COLO668 (cell line): ENCODE measurements around the gene GLOD4.
A peak's percentile ranks its signal among the peaks of the same experiment; 100 is the strongest.
"Not testable (repeated sequence)": the region's sequence is repeated elsewhere in the genome, so short reads cannot be mapped to it uniquely, and the experiment has no call there.

Source experiments
- DNase-seq: peaks from one replicate; lab custom pipeline; 2025; ENCODE audit not compliant: unreplicated experiment; lab: John Stamatoyannopoulos, UW

Gene GLOD4, protein sequence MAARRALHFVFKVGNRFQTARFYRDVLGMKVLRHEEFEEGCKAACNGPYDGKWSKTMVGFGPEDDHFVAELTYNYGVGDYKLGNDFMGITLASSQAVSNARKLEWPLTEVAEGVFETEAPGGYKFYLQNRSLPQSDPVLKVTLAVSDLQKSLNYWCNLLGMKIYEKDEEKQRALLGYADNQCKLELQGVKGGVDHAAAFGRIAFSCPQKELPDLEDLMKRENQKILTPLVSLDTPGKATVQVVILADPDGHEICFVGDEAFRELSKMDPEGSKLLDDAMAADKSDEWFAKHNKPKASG

DNA sequence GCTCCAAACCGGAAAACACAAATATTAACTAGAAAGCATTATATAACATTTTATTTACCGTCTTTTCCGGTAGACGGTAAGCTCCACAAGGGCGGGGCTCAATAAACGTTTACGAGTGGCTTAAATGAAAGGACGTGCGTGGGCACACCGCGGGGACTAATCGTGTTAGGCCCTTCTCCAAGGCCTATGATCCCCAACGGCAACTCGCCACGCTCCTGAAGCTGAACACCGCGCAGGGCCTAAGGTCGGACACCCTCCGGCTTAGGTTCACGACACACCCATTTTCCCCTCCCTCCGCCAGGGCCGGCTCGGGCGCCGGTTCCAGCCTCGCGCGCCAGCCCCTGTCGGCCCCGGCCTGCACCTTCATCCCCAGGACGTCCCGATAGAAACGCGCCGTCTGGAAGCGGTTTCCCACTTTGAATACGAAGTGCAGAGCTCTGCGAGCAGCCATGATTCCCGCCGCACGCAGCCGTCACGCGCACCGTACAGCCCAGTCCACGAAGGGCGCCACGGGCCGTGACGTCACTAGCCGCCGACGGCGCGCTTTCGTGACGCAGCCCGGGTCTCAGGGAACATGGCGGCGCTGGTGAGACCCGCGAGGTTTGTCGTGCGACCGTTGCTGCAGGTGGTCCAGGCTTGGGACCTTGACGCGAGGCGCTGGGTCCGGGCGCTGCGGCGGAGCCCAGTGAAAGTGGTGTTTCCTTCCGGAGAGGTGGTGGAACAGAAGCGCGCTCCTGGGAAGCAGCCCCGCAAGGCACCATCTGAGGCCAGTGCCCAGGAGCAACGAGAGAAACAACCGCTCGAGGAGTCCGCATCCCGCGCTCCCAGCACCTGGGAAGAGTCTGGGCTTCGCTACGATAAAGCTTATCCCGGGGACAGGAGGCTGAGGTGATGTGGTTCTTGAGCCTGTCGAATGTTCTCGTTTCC, at the start of gene GLOD4, which contains the start of gene MRM3:
Gene GLOD4, minus strand, starts transcription at position 476 of the 927 bp plus-strand sequence. Its CDS starts 25 bp downstream, at position 451.
Gene MRM3, plus strand, starts transcription at position 549 of the 927 bp plus-strand sequence. Its CDS starts 26 bp downstream, at position 575.
- DNase-seq: peak; percentile 85

DNA sequence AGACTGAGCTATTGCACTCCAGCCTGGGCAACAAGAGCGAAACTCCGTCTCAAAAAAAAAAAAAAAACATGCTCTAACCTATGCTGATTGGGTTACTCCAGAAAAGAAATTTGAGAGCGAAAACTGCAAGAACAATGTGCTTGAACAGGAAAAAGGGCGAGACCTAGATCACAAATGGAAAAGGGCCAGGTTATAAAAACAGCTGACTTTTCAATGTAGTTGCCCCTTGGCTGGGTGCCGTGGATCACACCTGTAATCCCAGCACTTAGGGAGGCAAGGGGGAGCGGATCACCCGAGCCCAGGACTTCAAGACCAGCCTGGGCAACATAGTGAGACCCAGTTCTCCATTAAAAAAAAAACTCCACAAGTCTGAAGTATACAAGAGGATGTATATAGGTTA, 48.9 kb upstream of the GLOD4 start:
- no peak for DNase-seq

DNA sequence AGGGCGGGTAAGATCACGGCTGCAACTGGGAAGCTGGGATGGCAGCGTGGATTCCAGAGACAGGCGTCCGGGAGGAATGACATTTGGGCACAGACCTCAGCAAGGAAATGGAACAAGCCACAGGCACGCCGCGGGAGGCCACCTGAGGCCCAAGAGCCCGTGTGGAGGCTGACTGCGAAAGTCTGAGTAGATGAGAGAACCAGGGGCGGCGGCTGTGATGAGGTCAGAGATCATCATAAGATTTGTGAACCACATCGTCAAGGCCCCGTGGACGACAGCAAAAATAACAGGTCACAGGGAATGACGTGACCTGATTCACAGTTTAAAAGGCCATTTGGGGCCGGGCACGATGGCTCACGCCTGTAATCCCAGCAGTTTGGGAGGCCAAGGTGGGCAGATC, 48.3 kb upstream of the GLOD4 start:
- DNase-seq: no peak

DNA sequence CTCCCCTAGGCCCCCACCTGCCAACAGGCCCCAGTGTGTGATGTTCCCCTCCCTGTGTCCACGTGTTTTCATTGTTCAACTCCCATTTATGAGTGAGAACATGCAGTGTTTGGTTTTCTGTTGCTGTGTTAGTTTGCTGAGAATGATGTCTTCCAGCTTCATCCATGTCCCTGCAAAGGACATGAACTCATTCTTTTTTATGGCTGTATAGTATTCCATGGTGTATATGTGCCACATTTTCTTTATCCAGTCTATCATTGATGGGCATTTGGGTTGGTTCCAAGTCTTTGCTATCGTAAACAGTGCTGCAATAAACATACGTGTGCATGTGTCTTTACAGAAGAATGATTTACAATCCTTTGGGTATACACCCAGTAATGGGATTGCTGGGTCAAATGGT, 47.5 kb upstream of the GLOD4 start:
- not testable (repeated sequence) for DNase-seq

DNA sequence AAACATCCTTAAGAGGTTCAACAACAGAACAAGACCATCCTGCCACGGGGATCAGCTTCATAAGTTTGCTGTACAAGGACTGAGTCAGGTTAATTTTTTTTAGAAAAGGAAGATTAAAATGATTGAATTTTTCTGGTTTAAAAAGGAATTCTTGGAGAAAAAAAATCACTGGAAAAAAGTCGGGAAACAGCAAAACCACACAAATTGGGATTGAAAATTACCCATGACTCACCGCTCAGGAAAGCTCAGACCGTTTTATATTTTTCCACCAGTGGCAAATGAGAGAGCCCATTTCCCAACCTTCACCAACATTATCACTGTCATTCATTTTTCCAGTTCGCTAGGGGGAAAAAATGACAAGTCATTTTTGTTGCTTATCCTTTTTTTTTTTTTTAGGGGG, 46.7 kb upstream of the GLOD4 start:
- no peak for DNase-seq

DNA sequence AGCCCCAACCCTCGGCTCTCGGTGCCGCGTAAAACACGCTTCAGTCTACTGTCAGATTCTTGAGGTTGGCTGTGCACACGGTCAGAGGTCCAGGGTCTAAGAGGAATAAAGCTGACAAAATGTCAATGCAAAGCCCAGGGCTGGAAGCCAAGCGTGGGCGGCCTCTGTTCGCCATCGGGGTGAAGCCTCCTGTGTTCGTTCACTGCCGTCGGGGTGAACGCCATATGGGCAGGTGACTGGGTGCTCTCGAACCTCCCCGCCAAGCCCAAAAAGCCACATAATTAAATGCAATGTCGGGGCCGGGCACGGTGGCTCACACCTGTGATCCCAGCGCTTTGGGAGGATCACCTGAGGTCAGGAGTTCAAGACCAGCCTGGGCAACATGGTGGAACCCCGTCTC, 44.7 kb upstream of the GLOD4 start:
- DNase-seq: no peak

DNA sequence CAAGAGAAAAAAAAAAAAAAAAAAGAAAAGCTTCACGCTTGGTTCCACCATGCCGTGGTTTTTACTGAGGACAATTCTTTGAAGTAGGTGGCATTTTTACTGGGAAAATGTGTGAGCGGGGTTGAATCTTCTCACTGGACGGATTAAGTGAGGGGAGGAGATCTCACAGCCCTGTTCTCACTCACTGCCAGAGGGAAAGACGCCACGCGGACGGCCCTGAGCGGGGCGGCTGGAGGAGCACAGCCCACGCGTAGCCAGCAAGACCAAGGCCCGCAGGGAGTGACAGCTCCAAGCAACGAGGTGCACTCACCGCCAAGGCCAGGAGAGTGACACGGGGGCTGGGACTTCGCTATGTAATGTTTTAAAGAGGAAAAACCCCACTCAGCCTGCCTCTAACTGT, 43.1 kb upstream of the GLOD4 start:
- DNase-seq: no peak

DNA sequence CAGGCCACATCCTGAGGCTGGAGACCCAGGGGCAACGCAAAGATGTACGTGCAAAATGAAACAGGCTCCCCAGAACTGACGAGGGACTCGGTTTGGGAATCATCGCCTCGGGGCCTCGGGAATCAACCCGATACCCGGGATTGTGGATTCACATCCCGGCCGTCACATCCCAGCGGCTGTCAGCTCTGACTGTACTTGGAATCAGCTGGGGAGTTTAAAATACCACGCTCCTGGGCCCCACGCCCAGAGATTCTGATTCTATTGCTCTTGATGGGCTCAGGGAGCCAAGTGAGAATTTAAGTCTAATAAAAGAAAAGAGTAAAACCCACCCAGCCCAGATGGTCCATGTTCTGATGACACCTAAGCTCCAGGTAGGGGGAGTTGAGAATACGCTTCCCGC, 42.3 kb upstream of the GLOD4 start:
- DNase-seq: no peak

DNA sequence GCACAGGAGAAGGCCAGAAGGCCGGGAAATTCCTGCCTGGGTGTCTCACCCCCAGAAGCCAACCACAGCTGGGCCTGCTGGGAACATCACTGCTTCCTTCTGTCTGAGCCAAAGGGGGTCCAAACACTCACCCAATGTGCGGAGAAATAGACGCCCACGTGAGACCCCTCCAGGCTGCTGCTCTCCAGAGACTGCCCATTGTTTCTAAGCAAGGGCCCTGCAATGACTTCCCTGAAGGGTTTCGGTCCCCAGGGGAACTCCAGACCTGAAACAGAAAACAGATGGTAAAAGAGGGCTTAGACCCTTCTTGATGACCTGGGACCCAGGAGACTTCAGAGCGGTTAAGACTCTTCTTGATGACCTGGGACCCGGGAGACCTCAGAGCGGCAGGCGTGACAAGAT, 41.4 kb upstream of the GLOD4 start:
- no peak for DNase-seq

DNA sequence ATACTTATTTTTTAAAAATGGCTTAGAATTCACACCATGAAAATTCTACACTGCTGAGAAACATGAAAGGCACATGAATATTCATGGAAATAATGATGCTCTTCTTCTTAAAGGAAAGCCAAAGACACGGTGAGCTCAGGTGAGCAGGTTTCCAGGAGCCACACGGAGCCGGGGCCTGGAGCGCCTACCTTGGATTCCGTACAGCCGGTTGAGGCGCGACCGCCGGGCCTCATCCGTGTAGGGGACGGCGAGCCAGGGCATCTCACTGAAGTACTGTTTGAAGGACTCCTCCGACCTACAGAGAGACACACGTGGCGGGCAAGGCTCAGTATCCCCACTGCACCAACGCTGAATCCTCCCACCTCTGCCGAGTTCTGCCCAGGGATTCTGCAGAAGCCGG, 37.2 kb upstream of the GLOD4 start:
- no peak for DNase-seq

DNA sequence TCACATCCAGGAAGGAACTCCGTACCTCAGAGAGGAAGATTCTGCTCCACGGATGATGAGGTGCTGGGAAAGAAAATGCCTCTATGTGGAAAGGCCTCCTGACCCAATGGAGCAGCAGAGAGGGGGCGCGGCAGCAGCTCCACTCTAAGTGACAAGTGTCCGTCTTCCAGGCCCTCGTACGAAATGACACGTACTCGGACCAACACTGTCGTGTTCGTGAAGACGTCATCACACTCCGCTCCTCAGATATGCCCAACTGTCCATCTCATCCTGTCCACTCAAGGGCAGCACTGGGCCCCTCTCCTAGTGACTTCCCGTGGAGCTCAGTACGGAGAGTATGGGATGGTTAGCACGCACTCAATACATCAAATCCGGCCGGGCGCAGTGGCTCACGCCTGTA, 32.3 kb upstream of the GLOD4 start:
- DNase-seq: no peak

DNA sequence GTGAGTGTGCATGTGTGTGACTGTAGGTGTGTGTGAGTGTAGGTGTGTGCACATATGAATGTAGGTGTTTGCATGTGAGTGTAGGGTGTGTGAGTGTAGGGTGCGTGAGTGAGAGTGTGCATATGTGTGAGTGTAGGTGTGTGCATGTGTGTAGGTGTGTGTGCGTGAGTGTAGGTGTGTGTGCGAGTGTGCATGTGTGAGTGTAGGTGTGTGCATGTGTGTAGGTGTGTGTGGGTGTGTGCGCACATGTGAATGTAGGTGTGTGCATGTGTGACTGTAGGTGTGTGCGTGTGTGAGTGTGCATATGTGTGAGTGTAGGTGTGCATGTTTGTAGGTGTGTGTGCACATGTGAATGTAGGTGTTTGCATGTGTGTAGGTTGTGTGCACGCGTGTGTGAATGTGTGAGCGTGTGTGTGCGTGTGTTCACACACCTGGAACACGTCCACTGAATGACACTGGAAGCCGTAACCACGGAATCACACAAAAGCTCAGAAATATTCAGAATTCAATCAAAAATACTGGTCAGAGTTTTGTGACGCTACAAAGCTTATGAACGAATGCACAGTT, 30.6 kb upstream of the GLOD4 start:
- no peak for DNase-seq

DNA sequence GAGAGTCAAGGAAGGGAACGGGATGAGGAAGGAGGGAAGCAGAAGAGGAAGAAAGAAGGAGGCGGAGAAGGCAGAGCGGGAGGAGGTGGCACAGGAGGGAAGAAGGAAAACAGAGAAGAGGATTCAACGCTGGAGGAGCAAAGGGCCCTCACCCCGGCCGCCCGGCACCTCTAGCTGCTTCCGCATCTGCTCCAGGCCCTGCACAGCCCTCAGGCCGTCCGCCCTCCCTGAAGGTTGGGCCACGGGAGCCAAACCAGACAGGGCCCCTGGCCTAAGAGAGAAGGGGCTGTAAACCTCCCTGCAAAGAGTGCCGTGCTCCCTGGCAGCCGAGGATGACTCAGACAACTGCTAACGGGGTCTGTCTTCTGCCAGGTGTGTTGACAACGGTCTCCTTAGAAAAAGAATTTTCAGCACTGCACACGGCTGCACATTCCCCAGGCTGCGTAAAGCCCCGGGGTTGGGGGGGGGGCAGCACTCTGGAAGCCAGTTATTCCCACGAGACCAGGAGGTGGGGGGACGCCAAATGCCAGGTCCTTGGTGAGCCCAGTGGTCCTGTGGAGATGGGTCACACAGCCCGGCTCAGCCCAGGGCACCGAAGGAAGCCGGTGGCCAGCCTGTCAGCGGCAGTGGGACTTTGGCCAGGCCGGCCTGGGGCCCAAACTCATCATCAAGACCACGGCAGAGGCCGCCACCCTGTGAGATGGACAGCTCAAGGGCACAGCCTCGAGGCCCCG, 29.1 kb upstream of the GLOD4 start:
- DNase-seq: no peak

DNA sequence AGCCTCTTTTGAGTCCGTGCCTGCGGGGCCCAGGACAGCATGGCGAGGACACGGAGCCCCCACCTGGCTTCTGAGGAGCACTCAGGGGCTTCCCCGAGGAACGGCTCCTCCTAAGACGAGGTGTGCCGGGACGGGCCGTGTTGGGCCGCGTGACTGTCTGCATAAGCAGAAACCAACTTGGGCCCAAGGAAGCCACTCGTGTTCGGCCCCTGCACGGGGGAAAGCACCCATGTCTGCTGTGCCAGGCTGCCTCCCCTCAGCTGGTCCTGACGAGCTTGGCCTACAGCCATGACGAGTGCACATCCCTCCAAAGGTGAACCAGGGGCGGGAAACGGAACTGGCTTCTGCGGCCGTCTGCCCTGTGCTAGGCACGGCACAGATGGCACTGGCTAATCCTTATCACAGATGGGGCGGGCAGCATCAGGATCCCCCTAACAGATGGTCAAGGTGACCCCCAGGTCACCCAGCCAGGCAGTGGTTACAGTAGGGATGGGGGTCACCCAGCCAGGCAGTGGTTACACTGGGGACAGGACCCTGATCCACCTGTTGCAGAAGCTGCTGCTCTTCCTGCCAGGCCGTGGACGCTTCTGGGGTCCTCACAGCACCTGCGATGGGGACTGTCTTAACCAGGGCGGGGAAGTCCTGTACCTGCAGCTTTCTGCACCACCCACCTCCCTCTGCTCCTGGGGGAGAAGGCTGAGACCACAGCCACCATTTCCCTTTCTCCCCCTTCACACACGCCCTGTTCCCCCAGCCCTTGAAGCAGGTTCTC, 25.6 kb upstream of the GLOD4 start:
- no peak for DNase-seq

DNA sequence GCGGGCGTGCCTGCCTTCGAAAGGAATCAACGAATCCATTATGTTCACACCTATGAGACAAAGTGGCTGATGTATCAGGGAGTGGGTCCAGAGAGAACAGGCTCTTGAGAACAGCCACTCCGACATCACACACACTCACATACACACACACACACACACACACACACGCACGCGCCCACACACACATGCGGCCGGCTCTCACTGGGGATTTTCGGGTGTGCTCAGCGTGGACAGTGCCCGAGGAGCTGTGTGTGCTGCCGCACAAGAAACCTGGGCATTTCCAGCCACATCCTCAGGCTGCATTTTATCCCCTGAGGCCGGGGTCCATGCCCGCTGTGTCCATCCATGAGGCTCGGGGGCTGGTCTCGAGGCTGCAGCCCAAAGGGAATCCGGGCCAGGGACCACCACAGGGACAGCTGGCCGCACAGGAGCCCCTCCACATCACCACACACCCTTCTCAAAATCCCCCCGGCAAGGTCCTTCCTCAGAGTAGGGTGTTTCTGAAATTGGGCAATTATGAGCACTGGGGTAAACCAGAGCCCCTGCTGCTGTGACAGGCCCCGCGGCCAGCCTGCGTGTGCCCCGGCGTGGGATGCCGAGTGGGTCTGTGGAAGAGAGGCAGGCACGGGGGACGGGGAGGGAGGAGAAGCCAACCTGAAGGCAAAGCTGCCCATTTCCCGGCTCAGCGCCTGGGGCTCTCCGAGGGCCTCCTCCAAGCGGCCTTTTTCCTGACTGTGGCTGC, 24.9 kb upstream of the GLOD4 start:
- DNase-seq: no peak

DNA sequence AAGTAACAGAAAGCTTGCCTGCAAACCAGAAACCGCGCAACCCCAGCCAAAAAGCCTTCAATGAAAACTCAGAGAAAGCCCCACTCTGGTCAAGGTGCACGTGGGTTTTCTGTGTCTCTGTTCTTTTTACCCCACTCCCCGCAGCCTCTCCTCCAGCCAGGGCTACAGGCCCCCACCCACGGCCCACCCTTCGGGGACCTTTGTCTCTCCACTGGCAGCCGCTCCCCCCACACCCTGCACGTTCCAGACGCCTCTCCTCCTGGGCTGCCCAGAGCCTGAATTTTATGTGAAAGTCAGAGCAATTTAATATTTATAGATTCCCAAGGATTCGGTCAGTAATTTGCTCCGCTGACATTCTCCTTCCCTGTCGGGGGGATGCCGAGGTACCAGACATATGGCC, 24.3 kb upstream of the GLOD4 start:
- no peak for DNase-seq

DNA sequence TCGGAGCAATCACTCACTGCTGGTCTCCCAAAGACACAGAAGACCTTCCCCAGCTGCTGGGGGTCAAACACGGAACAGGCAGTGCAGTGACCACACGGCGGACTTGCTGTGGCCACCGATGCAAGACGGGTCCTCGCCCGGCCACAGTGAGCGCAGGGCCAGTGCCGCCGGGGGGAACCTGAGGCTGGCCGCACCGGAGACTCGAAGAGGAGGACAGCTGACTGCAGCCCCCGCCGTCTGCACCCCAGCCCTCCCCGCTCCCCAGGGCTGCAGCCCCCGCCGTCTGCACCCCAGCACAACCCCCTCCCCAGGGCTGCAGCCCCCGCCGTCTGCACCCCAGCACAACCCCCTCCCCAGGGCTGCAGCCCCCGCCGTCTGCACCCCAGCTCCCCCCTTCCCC, 23.8 kb upstream of the GLOD4 start:
- not testable (repeated sequence) for DNase-seq

DNA sequence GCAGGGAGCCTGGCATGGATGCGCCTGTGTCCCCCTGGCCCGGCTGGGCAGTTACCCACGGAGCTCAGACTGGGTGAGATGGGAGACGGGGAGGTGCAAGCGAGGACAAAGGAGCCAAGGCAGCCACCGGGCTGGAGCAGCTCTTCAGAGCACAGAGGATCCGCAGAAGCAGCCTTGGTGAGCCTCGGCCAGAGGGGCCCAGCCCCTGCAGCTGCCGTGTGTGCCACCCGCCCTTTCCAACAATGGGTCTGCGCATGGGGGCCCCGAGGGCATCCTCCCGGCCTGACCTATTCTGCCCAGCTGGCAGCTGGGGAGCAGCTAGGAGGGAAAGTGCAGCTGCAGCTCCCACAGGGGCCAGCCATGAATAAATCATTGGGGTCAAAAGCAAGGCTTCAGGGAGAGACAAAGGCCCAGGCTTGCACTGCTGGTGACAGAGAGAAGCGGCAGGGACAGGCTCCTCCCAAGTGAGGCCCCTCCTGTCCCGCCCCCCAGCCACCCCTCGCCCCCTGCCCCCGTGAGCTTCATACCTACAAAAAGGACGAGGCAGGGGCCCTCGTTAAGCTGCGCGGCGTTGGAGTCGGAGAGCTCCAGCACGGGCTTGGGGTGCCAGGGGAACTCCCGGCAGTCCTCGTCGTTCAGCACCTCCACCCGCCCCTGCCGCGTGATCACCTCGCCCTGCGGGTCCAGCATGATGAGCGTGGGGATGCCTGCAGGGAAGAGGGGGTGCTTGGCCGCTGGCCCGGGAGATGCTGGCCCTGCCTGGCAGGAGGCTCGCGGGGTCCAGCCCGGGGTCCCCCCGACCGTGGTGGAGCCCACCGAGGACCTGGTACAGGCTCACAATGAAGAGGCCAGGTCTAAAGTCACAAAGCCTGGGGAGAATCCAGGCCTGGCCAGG, 22.7 kb upstream of the GLOD4 start:
- peak; percentile 47 for DNase-seq
